Neural cell (in vitro differentiated cells): ENCODE data around the gene RAB11FIP3. TPM values are rescaled to one million over a fixed set of nuclear protein-coding genes. Genes with fewer than 3 reads are reported as not detected.

Experiments used
- H2AFZ ChIP-seq: fragments of 200-600, 300-800 bp; sonication (generic), shearing (Covaris generic); 2 replicates; pipeline ENCODE4 v1.6.0; 2014; ENCODE audit warnings: low read depth, mild to moderate bottlenecking, antibody characterized with exemption, low read length, moderate library complexity
- H3F3A ChIP-seq: fragments of 200-600 bp; shearing (Covaris generic); 2 replicates; pipeline ENCODE4 v1.6.1; 2016; ENCODE audit warnings: mild to moderate bottlenecking, moderate library complexity, mixed read lengths, antibody characterized with exemption, low read length; ENCODE audit not compliant: insufficient read depth, poor library complexity, severe bottlenecking
- H3K27ac ChIP-seq: fragments of 200-600, 300-800 bp; sonication (generic), shearing (Covaris generic); 2 replicates; pipeline ENCODE4 v1.5.1; 2014; ENCODE audit warnings: mild to moderate bottlenecking, low read length, moderate library complexity
- H3K27me3 ChIP-seq: fragments of 300-800, 200-600 bp; sonication (generic), shearing (Covaris generic); 2 replicates; pipeline ENCODE4 v1.6.0; 2014; ENCODE audit warnings: mild to moderate bottlenecking, low read depth, low read length, moderate library complexity; ENCODE audit not compliant: insufficient read depth
- H3K36me3 ChIP-seq: fragments of 300-800, 200-600 bp; sonication (generic), shearing (Covaris generic); 2 replicates; pipeline ENCODE4 v1.5.1; 2014; ENCODE audit warnings: mild to moderate bottlenecking, antibody characterized with exemption, low read length, moderate library complexity; ENCODE audit not compliant: insufficient read depth
- H3K4me2 ChIP-seq: fragments of 300-800, 200-600 bp; sonication (generic), shearing (Covaris generic); 2 replicates; pipeline ENCODE4 v1.6.0; 2014; ENCODE audit warnings: mild to moderate bottlenecking, low read length
- H3K4me3 ChIP-seq: fragments of 300-800, 200-600 bp; sonication (generic), shearing (Covaris generic); 2 replicates; pipeline ENCODE4 v1.5.1; 2014; ENCODE audit warnings: mild to moderate bottlenecking, low read length, moderate library complexity
- H3K79me2 ChIP-seq: fragments of 200-600 bp; shearing (Covaris generic); replicated peaks from 2 replicates; pipeline ENCODE4 v1.6.0; 2014; ENCODE audit warnings: mild to moderate bottlenecking, low read length, moderate library complexity; ENCODE audit not compliant: insufficient read depth
- H3K9ac ChIP-seq: fragments of 300-800, 200-600 bp; sonication (generic), shearing (Covaris generic); 2 replicates; pipeline ENCODE4 v1.6.1; 2016; ENCODE audit warnings: mild to moderate bottlenecking, low read length, mixed read lengths
- H3K9me2 ChIP-seq: fragments of 200-600 bp; shearing (Covaris generic); 2 replicates; pipeline ENCODE4 v1.6.1; 2016; ENCODE audit warnings: mild to moderate bottlenecking, low read length, mixed read lengths; ENCODE audit not compliant: insufficient read depth
- H3K9me3 ChIP-seq: fragments of 200-600, 300-800 bp; sonication (generic), shearing (Covaris generic); 2 replicates; pipeline ENCODE4 v1.6.1; 2016; ENCODE audit warnings: mild to moderate bottlenecking, mixed run types, low read length, moderate library complexity, mixed read lengths
- H4K20me1 ChIP-seq: fragments of 200-600 bp; shearing (Covaris generic); 2 replicates; pipeline ENCODE4 v1.6.1; 2016; ENCODE audit warnings: mild to moderate bottlenecking, mixed run types; ENCODE audit not compliant: insufficient read depth
- CTCF ChIP-seq: fragments of 450-650 bp; IDR thresholded peaks from 2 replicates; pipeline ENCODE4 v1.5.1; 2014; ENCODE audit warnings: antibody characterized with exemption, mild to moderate bottlenecking, moderate library complexity; ENCODE audit not compliant: poor library complexity, severe bottlenecking
- EP300 ChIP-seq: fragments of 450-650 bp; conservative IDR thresholded peaks from 2 replicates; pipeline ENCODE4 v1.6.1; 2014; ENCODE audit warnings: antibody characterized with exemption, mild to moderate bottlenecking, moderate library complexity; ENCODE audit not compliant: poor library complexity, severe bottlenecking
- EZH2 ChIP-seq: fragments of 200-600, 300-800 bp; shearing (Covaris generic), sonication (generic); IDR thresholded peaks from 2 replicates; pipeline ENCODE4 v1.6.1; 2014; ENCODE audit warnings: antibody characterized with exemption, low read length, borderline replicate concordance, mild to moderate bottlenecking; ENCODE audit not compliant: insufficient read depth, poor library complexity, severe bottlenecking
- MXI1 ChIP-seq: fragments of 450-650 bp; conservative IDR thresholded peaks from 2 replicates; pipeline ENCODE4 v1.6.1; 2014; ENCODE audit warnings: antibody characterized with exemption, mild to moderate bottlenecking; ENCODE audit not compliant: poor library complexity, severe bottlenecking
- POLR2AphosphoS5 ChIP-seq: IDR thresholded peaks from 2 replicates; pipeline ENCODE4 v1.6.1; 2012
- RAD21 ChIP-seq: fragments of 450-650 bp; conservative IDR thresholded peaks from 2 replicates; pipeline ENCODE4 v1.6.1; 2014; ENCODE audit warnings: antibody characterized with exemption, mild to moderate bottlenecking, moderate library complexity
- SMC3 ChIP-seq: fragments of 450-650 bp; conservative IDR thresholded peaks from 2 replicates; pipeline ENCODE4 v1.6.1; 2014; ENCODE audit warnings: antibody characterized with exemption, mild to moderate bottlenecking, moderate library complexity; ENCODE audit not compliant: poor library complexity
- TAF1 ChIP-seq: IDR thresholded peaks from 2 replicates; pipeline ENCODE4 v1.6.1; 2012; ENCODE audit warnings: low read depth
- polyA plus RNA-seq: library from polyadenylated mRNA; depleted of rRNA; stranded (reverse); fragments of >200 nt; gene quantifications from 2 replicates; pipeline ENCODE4 v1.2.3, GENCODE V29; 2014
- TF ChIP-seq, protein P1 (sequence below): IDR thresholded peaks from 2 replicates; pipeline ENCODE4 v1.6.1; 2012; ENCODE audit warnings: borderline replicate concordance

Gene RAB11FIP3
- polyA plus RNA-seq, 1 donor from 2014 or later, result 55.0 TPM

- Histone ChIP-seq H3K9me2 (no peaks in the 10 kb centered on the region), H4K20me1 (no peaks in the 10 kb centered on the region), H3K27ac (no peak overlapping the region), H3K9ac (no peak overlapping the region), H2AFZ (no peak overlapping the region), H3K4me3 (no peak overlapping the region), H3K9me3 (no peaks in the 10 kb centered on the region), H3F3A (no peaks in the 10 kb centered on the region), H3K4me2 (no peak overlapping the region), H3K79me2 (peaks cover 57% of the 10 kb centered on the region), H3K27me3 (no peaks in the 10 kb centered on the region), H3K36me3 (no peaks in the 10 kb centered on the region)
- no peak for TF ChIP-seq SMC3
- TF ChIP-seq RAD21, result no peak
- TF ChIP-seq EP300, result no peak
Observed at GRCh38 chr16:440627-441026, 15.2 kb downstream of the RAB11FIP3 start.

GRCh38 chr16:441447-441846 lies 16.0 kb downstream of the RAB11FIP3 start:
- H3K36me3 ChIP-seq, result no peaks in the 10 kb centered on the region
- H3K27me3 ChIP-seq, result no peaks in the 10 kb centered on the region
- H3F3A ChIP-seq, result no peaks in the 10 kb centered on the region
- TF ChIP-seq EZH2 (no peak), EP300 (no peak), POLR2AphosphoS5 (no peak), RAD21 (no peak), SMC3 (no peak), CTCF (no peak), TAF1 (no peak), MXI1 (no peak)
- TF ChIP-seq, protein P1, sequence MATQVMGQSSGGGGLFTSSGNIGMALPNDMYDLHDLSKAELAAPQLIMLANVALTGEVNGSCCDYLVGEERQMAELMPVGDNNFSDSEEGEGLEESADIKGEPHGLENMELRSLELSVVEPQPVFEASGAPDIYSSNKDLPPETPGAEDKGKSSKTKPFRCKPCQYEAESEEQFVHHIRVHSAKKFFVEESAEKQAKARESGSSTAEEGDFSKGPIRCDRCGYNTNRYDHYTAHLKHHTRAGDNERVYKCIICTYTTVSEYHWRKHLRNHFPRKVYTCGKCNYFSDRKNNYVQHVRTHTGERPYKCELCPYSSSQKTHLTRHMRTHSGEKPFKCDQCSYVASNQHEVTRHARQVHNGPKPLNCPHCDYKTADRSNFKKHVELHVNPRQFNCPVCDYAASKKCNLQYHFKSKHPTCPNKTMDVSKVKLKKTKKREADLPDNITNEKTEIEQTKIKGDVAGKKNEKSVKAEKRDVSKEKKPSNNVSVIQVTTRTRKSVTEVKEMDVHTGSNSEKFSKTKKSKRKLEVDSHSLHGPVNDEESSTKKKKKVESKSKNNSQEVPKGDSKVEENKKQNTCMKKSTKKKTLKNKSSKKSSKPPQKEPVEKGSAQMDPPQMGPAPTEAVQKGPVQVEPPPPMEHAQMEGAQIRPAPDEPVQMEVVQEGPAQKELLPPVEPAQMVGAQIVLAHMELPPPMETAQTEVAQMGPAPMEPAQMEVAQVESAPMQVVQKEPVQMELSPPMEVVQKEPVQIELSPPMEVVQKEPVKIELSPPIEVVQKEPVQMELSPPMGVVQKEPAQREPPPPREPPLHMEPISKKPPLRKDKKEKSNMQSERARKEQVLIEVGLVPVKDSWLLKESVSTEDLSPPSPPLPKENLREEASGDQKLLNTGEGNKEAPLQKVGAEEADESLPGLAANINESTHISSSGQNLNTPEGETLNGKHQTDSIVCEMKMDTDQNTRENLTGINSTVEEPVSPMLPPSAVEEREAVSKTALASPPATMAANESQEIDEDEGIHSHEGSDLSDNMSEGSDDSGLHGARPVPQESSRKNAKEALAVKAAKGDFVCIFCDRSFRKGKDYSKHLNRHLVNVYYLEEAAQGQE, result no peak
- H3K9ac ChIP-seq, result no peak overlapping the region
- H3K9me3 ChIP-seq, result no peaks in the 10 kb centered on the region
- peaks cover 4% of the 10 kb centered on the region for H4K20me1 ChIP-seq
- peaks cover 58% of the 10 kb centered on the region for H3K79me2 ChIP-seq
- H3K4me3 ChIP-seq, result no peak overlapping the region
- H3K9me2 ChIP-seq, result no peaks in the 10 kb centered on the region
- no peak overlapping the region for H2AFZ ChIP-seq
- H3K4me2 ChIP-seq, result no peak overlapping the region
- H3K27ac ChIP-seq, result no peak overlapping the region

DNA sequence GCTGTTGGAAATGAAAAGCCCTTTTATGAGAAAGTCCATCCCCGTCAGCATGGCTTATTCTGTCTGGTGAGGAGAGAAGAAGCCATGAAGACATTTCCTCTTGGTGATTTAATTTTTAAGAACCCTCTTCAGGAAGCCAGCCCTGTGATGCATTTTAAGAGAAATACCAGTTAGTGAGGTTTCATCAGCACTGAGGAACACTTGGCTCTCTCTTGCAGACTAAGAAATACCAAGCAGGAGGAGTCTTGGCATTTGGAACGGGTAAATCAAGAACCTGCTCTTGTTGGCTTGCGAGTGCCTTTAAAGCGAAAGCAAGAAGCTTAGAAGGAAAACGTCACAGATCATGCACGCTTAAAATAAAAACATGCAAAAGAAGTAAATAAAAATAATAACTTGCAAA lies 17.5 kb downstream of the RAB11FIP3 start:
- TF ChIP-seq RAD21 (no peak), CTCF (no peak), MXI1 (no peak), POLR2AphosphoS5 (no peak), EP300 (no peak), TAF1 (no peak), EZH2 (no peak), SMC3 (no peak)
- TF ChIP-seq, protein P1, result no peak
- no peaks in the 10 kb centered on the region for H3K9me3 ChIP-seq
- no peaks in the 10 kb centered on the region for H3K9me2 ChIP-seq
- H3K79me2 ChIP-seq, result peaks cover 57% of the 10 kb centered on the region
- H3K9ac ChIP-seq, result no peak overlapping the region
- no peaks in the 10 kb centered on the region for H3F3A ChIP-seq
- no peak overlapping the region for H3K4me3 ChIP-seq
- no peak overlapping the region for H2AFZ ChIP-seq
- no peak overlapping the region for H3K4me2 ChIP-seq
- no peaks in the 10 kb centered on the region for H3K36me3 ChIP-seq
- H3K27ac ChIP-seq, result no peak overlapping the region
- peaks cover 4% of the 10 kb centered on the region for H4K20me1 ChIP-seq
- no peaks in the 10 kb centered on the region for H3K27me3 ChIP-seq
